ENCODE measurements around the gene SFT2D2.

Gene SFT2D2

DNA sequence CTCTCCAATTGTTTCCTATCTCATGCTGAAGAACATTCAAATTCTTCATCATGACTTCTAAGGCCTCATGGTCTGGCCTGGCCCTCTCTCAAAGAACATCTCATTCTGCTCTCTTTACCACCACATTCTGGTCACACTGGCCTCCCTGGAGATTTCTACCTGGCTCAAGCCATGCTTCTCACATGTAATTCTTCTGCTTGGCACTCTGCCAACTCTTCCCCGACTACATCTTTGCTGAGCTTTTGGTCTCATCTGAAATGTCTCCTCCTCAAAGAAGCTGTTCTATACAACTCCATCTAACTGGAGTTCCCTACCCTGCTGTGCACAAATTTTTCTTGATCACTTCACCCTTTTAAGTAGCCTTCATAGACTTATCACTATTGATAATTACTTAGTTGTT, 53.4 kb downstream of the SFT2D2 start:
- no peak for DNase-seq (ENCODE audit: low read depth)
- TF ChIP-seq, protein P1, sequence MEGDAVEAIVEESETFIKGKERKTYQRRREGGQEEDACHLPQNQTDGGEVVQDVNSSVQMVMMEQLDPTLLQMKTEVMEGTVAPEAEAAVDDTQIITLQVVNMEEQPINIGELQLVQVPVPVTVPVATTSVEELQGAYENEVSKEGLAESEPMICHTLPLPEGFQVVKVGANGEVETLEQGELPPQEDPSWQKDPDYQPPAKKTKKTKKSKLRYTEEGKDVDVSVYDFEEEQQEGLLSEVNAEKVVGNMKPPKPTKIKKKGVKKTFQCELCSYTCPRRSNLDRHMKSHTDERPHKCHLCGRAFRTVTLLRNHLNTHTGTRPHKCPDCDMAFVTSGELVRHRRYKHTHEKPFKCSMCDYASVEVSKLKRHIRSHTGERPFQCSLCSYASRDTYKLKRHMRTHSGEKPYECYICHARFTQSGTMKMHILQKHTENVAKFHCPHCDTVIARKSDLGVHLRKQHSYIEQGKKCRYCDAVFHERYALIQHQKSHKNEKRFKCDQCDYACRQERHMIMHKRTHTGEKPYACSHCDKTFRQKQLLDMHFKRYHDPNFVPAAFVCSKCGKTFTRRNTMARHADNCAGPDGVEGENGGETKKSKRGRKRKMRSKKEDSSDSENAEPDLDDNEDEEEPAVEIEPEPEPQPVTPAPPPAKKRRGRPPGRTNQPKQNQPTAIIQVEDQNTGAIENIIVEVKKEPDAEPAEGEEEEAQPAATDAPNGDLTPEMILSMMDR (IDR thresholded peaks at IDR 0.05; ENCODE audit: control insufficient read depth, extremely low read depth, insufficient read depth): no peak
- H3K4me3 ChIP-seq (ENCODE audit: low read depth, low read length): no peak overlapping the region

DNA sequence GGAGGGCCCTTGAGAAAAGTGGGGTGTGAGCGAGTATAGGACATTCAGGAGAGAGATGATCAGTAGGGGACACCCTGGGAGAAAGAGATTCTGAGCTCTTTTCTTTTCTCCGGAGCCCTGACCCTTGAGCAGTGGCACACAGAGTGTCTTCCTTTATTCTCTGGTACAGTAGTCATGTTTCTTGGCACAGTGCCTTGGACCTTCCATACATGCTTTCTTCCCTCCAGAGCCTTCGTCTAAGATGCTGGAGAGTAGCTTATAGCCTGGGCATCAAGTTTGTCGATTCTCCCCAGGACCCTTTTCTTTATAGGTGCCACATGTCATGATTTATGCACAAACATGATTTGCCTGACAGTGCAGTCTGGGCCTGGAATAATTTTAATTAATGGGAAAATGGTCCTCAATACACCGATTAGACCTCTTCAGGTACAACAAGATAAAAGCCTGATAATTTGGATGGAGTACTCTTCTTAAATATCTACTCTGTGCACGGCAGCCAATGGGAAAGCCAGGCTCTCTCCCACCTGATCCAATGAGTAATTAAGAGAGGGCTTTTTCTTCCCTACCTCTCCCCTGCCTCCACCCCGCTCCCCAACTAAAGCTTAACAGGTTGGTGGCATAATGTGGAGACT, 54.6 kb downstream of the SFT2D2 start, which contains the start of gene TBX19:
TBX19 (plus strand) TSS at position 582 of the 632 bp plus-strand sequence. CDS start 214 bp downstream, outside the sequence.
- no peak within 1 kb of the TSS for H3K4me3 ChIP-seq (ENCODE audit: low read depth, low read length)
- DNase-seq (ENCODE audit: low read depth): no peak
- TF ChIP-seq, protein P1 (IDR thresholded peaks at IDR 0.05; ENCODE audit: control insufficient read depth, extremely low read depth, insufficient read depth): no peak

DNA sequence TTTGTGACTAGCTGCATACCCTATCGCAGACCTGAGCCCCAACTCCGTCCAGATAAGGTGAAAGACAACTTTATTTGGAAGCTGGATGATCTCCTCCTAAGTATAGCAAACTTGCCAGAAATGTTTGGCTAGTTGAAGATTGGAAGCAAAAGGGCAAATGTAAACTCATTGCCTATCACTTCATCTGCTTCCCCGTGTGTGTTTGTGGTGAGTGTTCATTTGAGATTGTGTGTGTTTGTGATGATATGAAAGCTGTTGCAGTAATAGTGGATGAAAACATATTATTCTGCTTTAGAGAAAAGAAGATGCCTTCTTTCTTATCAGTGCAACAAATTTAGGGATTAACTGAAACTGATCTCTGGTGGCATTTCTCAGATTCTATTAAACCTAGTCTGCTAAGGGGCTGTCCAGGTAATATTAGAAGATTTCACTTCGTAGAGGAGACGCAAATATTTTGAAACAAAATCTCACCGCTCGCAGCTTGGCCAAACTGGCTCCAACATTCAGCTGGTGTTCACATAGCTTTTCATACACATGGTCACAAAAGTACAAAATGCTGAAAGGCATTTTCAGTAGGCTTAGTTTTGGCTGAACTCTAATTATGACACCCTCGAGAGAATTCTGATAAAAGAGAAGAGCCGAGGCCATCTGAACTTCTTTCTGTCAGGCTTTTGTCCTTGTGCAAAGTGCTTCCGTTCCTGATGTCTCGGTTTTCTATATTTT, 56.0 kb downstream of the SFT2D2 start:
- H3K4me3 ChIP-seq (ENCODE audit: low read depth, low read length): no peak overlapping the region
- TF ChIP-seq, protein P1 (IDR thresholded peaks at IDR 0.05; ENCODE audit: control insufficient read depth, extremely low read depth, insufficient read depth): no peak
- DNase-seq (ENCODE audit: low read depth): no peak

DNA sequence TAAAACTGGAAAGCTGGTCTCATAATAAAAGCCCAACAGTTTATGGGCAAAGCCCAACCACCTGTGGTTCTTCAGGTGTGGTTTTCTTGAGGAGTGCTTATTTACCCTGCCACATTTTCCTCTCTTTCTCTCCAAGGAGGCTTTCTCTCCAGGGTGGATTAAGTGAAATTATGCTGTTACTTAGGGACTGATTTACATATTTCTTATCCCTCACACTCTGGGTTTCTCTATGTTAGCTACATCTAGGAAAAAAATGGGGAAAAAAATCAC, 59.7 kb downstream of the SFT2D2 start:
- TF ChIP-seq, protein P1 (IDR thresholded peaks at IDR 0.05; ENCODE audit: control insufficient read depth, extremely low read depth, insufficient read depth): no peak
- H3K4me3 ChIP-seq (ENCODE audit: low read depth, low read length): no peak overlapping the region
- peak; percentile 63 for DNase-seq (ENCODE audit: low read depth)

DNA sequence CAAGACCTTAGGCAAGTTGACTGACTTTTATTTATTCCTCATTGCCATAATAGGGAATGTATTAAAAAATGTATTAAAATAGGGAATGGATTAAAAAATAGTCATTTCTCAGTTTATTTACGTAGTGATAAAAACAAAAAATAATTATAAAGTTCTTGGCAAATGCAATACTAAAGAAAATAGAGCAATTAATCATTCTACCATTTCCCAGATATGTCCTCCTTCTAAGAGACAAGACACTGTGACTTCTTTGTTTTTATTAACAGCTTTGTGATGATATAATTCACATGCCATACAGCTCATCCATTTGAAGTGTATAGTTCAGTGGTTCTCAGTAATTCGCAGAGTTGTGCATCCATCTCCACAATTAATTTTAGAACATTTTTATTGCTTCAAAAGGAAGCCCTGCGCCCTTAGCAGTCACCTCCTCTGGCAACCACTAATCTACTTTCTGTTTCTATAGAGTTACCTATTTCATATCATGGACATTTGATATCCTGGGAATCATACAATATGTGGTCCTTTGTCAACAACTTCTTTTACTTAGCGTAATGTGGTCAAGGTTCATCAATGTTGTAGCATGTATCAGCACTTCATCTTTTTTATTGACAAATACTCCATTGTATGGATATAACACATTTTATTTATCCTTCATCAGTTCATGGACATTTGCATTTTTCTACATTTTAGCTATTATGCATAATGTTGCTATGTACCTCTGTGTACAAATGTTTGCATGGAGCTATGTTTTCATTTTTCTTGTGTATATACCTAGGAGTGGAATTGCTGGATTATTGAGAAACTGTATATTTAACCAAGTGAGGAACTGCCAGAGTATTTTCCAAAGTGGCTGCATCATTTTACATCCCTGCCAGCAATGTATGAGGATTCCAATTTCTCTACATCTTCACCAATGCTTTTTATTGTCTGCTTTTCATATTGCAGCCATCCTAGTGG, 60.4 kb downstream of the SFT2D2 start:
- DNase-seq (ENCODE audit: low read depth): no peak
- TF ChIP-seq, protein P1 (IDR thresholded peaks at IDR 0.05; ENCODE audit: control insufficient read depth, extremely low read depth, insufficient read depth): no peak
- no peak overlapping the region for H3K4me3 ChIP-seq (ENCODE audit: low read depth, low read length)

DNA sequence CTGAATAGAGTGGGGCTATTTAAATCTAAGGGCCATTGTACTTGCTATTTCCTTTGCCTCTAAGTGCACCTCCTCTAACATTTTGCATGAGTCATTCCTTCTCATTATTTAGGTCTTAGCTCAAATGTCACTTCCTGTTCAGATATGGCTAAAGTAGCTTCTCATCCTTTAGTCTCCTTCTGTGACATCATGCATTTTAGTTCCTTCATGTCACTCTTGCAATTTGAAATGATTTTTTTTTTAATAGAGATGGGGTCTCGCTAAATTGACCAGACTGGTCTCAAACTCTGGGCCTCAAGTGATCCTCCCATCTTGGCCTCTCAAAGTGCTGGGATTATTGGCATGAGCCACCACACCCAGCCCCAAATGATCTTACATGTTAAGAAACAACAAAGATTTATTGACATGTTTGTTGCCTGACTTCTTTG, 61.4 kb downstream of the SFT2D2 start:
- no peak overlapping the region for H3K4me3 ChIP-seq (ENCODE audit: low read depth, low read length)
- TF ChIP-seq, protein P1 (IDR thresholded peaks at IDR 0.05; ENCODE audit: control insufficient read depth, extremely low read depth, insufficient read depth): no peak
- no peak for DNase-seq (ENCODE audit: low read depth)
